ENCODE measurements around the gene HCK. TPM values are rescaled to one million over a fixed set of nuclear protein-coding genes. Genes with fewer than 3 reads are reported as not detected.

HCK gene
- total and polyA plus RNA-seq, 2 donors (not counting 1 experiment from before 2014, with no cell fraction given) = not detected

DNA sequence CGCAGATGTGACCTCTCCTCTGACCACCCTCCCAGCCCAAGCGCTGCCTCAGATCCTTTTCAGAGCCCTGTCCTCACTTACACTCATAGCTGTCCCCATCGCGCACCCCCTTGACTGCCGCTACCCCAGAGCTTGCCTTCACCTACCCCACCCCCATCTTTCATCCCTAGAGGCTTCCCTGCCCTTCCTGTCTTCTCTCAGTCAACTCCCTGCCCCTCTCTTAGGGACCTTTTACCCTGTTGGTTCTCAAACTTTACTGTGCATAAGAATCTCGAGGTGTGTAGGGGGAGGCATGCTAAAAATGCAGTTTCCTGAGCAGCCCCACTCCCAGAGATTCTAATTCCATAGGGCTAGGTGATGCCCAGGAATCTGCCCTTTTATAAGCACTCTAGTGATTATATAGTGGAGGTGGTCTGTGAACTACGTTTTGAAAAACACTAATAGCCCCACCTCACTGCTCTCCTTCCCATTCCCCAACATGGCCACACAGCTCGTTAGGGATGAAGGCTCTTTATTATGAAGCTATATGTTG is 58.2 kb downstream of the HCK start:
- no peaks in the 10 kb centered on the region for H3K27me3 ChIP-seq (ENCODE audit: control insufficient read depth, insufficient read depth, low read length)
- H3K4me3 ChIP-seq (replicated peaks in 1 of 4; ENCODE audit: control extremely low read depth in 1 of 4, insufficient read depth in 1 of 4, low read depth in 3 of 4, low read length in 4 of 4) = peak overlapping the region; percentile 80 to 98 (median 90)
- H3K36me3 ChIP-seq (ENCODE audit: control insufficient read depth, insufficient read depth, low read length) = no peaks in the 10 kb centered on the region
- H4K20me1 ChIP-seq (ENCODE audit: control insufficient read depth, extremely low read depth, insufficient read depth, low read length) = no peaks in the 10 kb centered on the region
- peak overlapping the region; percentile 100 for H3K27ac ChIP-seq (ENCODE audit: insufficient read depth, low read length)
- H3K9ac ChIP-seq (ENCODE audit: insufficient read depth, low read length) = peak overlapping the region; percentile 95
- H3K9me3 ChIP-seq (ENCODE audit: control insufficient read depth, insufficient read depth, low read depth, low read length) = no peaks in the 10 kb centered on the region
- TF ChIP-seq CTCF (conservative IDR thresholded peaks at IDR 0.05 in 1 of 2, IDR thresholded peaks at IDR 0.05 in 1 of 2; ENCODE audit: low read depth in 1 of 2, low read length in 2 of 2) = no peak
- TF ChIP-seq EZH2 (IDR thresholded peaks at IDR 0.05; ENCODE audit: low read length, missing control alignments) = no peak
- no peak for DNase-seq (ENCODE audit: low read depth in 2 of 2)
- H2AFZ ChIP-seq (ENCODE audit: low read length) = no peak overlapping the region
- H3K79me2 ChIP-seq (ENCODE audit: control insufficient read depth, insufficient read depth, low read length) = peaks cover 52% of the 10 kb centered on the region
- peak overlapping the region; percentile 98 for H3K4me2 ChIP-seq (ENCODE audit: extremely low read depth, insufficient read depth, low read length)
- H3K4me1 ChIP-seq (ENCODE audit: control insufficient read depth, extremely low read depth, insufficient read depth, low read length) = peaks cover 4% of the 10 kb centered on the region

- H3K36me3 ChIP-seq (ENCODE audit: control insufficient read depth, insufficient read depth, low read length) = no peaks in the 10 kb centered on the region
- no peaks in the 10 kb centered on the region for H3K9me3 ChIP-seq (ENCODE audit: control insufficient read depth, insufficient read depth, low read depth, low read length)
- H3K27ac ChIP-seq (ENCODE audit: insufficient read depth, low read length) = no peak overlapping the region
- no peaks in the 10 kb centered on the region for H4K20me1 ChIP-seq (ENCODE audit: control insufficient read depth, extremely low read depth, insufficient read depth, low read length)
- TF ChIP-seq EZH2 (IDR thresholded peaks at IDR 0.05; ENCODE audit: low read length, missing control alignments) (no peak), CTCF (conservative IDR thresholded peaks at IDR 0.05 in 1 of 2, IDR thresholded peaks at IDR 0.05 in 1 of 2; ENCODE audit: low read depth in 1 of 2, low read length in 2 of 2) (no peak)
- peaks cover 54% of the 10 kb centered on the region for H3K79me2 ChIP-seq (ENCODE audit: control insufficient read depth, insufficient read depth, low read length)
- H2AFZ ChIP-seq (ENCODE audit: low read length) = no peak overlapping the region
- H3K4me3 ChIP-seq (replicated peaks in 1 of 4; ENCODE audit: control extremely low read depth in 1 of 4, insufficient read depth in 1 of 4, low read depth in 3 of 4, low read length in 4 of 4) = peak overlapping the region; percentile 80 to 98 (median 90)
- no peak for DNase-seq (ENCODE audit: low read depth in 2 of 2)
- H3K4me2 ChIP-seq (ENCODE audit: extremely low read depth, insufficient read depth, low read length) = peak overlapping the region; percentile 98
- H3K9ac ChIP-seq (ENCODE audit: insufficient read depth, low read length) = peak overlapping the region; percentile 95
- no peaks in the 10 kb centered on the region for H3K27me3 ChIP-seq (ENCODE audit: control insufficient read depth, insufficient read depth, low read length)
- peaks cover 4% of the 10 kb centered on the region for H3K4me1 ChIP-seq (ENCODE audit: control insufficient read depth, extremely low read depth, insufficient read depth, low read length)
These were observed 58.7 kb downstream of the HCK start for GRCh38 chr20:32110727-32111126.

DNA sequence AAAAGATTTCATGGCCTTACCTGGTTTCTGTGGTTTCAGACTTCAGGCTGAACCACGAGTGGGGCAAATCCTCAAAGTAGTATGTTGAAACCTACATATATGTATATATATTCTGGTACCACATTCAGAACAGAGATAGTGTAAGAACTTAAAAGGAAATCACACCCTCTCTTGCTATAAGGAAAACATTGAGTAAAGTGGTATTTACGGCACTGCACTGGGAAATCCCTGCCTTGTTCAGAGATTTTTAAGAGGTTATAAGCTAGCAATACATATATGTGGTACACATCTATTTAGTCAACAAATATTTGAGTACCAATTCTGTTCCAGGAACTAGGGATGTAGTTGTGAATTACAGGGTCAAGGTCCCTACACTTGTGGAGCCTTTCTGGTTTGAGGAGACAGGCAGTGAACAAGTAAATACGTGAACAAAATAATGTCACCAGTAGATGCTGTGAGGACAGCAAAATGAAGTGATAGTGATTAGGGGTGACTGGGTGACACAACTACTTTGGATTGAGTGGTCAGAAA is 59.2 kb downstream of the HCK start:
- Histone ChIP-seq H3K4me3 (replicated peaks in 1 of 4; ENCODE audit: control extremely low read depth in 1 of 4, insufficient read depth in 1 of 4, low read depth in 3 of 4, low read length in 4 of 4) (peak overlapping the region in 1 of 4 experiments; percentile 80), H3K36me3 (ENCODE audit: control insufficient read depth, insufficient read depth, low read length) (no peaks in the 10 kb centered on the region), H2AFZ (ENCODE audit: low read length) (no peak overlapping the region), H3K4me2 (ENCODE audit: extremely low read depth, insufficient read depth, low read length) (peak overlapping the region; percentile 98), H3K27ac (ENCODE audit: insufficient read depth, low read length) (no peak overlapping the region), H3K79me2 (ENCODE audit: control insufficient read depth, insufficient read depth, low read length) (peaks cover 58% of the 10 kb centered on the region), H4K20me1 (ENCODE audit: control insufficient read depth, extremely low read depth, insufficient read depth, low read length) (no peaks in the 10 kb centered on the region), H3K27me3 (ENCODE audit: control insufficient read depth, insufficient read depth, low read length) (no peaks in the 10 kb centered on the region), H3K9ac (ENCODE audit: insufficient read depth, low read length) (no peak overlapping the region), H3K9me3 (ENCODE audit: control insufficient read depth, insufficient read depth, low read depth, low read length) (no peaks in the 10 kb centered on the region), H3K4me1 (ENCODE audit: control insufficient read depth, extremely low read depth, insufficient read depth, low read length) (peaks cover 4% of the 10 kb centered on the region)
- no peak for TF ChIP-seq CTCF (conservative IDR thresholded peaks at IDR 0.05 in 1 of 2, IDR thresholded peaks at IDR 0.05 in 1 of 2; ENCODE audit: low read depth in 1 of 2, low read length in 2 of 2)
- TF ChIP-seq EZH2 (IDR thresholded peaks at IDR 0.05; ENCODE audit: low read length, missing control alignments) = no peak
- no peak for DNase-seq (ENCODE audit: low read depth in 2 of 2)
